Neural progenitor cell (in vitro differentiated cells): Measurements from ENCODE around the gene WIZ.

Source experiments
- CTCF ChIP-seq: fragments of 200-600 bp; sonication (generic); IDR thresholded peaks from 2 replicates; pipeline ENCODE4 v1.5.1; 2017; ENCODE audit warnings: antibody characterized with exemption, mild to moderate bottlenecking
- EZH2 ChIP-seq: fragments of 200-600 bp; sonication (generic); IDR thresholded peaks from 2 replicates; pipeline ENCODE4 v1.6.1; 2017; ENCODE audit warnings: antibody characterized with exemption, mild to moderate bottlenecking, moderate library complexity
- EZH2phosphoT487 ChIP-seq: fragments of 200-600 bp; sonication (generic); IDR thresholded peaks from 2 replicates; pipeline ENCODE4 v1.6.1; 2017; ENCODE audit warnings: antibody characterized with exemption

GRCh38 chr19:15431396-15432017, 18.2 kb downstream of the WIZ start:
- TF ChIP-seq CTCF (no peak), EZH2phosphoT487 (no peak), EZH2 (no peak)
